Stomach (tissue), 9 donors: ENCODE measurements around the gene CYTH2. TPM values are rescaled to one million over a fixed set of nuclear protein-coding genes. Genes with fewer than 3 reads are reported as not detected.

Experiments used
- DNase-seq, 2 donors: peaks; one replicate each; pipeline versions ENCODE4 v3.0.0 to v3.0.0-alpha.2; 2013 to 2019
- H3K27ac ChIP-seq, 5 donors: fragments of 200-600 bp in 4 of 5; sonication (generic) in 4 of 5; one replicate each; pipeline ENCODE4 v1.5.1; 2013 to 2019; ENCODE audit warnings: mild to moderate bottlenecking in 1 of 5, moderate library complexity in 1 of 5
- H3K27me3 ChIP-seq, 3 donors: fragments of 200-600 bp; sonication (generic); one replicate each; pipeline ENCODE4 v1.5.1; 2017 to 2019; ENCODE audit warnings: mixed run types in 1 of 3
- H3K36me3 ChIP-seq, 4 donors: fragments of 200-600 bp; sonication (generic); 1 replicate in 3 of 4; 2 replicates in 1 of 4; pipeline ENCODE4 v1.5.1; 2016 to 2019
- H3K4me1 ChIP-seq, 4 donors: fragments of 200-600 bp; sonication (generic); one replicate each; pipeline ENCODE4 v1.5.1; 2016 to 2019
- H3K4me3 ChIP-seq, 4 donors: fragments of 200-600 bp; sonication (generic) in 3 of 4; one replicate each; pipeline ENCODE4 v1.5.1; 2016 to 2019; ENCODE audit warnings: mild to moderate bottlenecking in 1 of 4
- H3K9me3 ChIP-seq, 4 donors: fragments of 200-600 bp; sonication (generic); one replicate each; pipeline ENCODE4 v1.5.1; 2016 to 2019
- CTCF ChIP-seq, 7 experiments: fragments of 450-650 bp in 4 of 7; fragments of 200-600 bp in 3 of 7; sonication (generic) in 3 of 7; IDR thresholded peaks; one replicate each; pipeline ENCODE4 v1.5.1; 2016 to 2019; ENCODE audit warnings: antibody characterized with exemption in 7 of 7, control low read depth in 2 of 7, mild to moderate bottlenecking in 1 of 7
- EP300 ChIP-seq: sonication (generic); formaldehyde crosslinking; IDR thresholded peaks from one replicate; pipeline ENCODE4 v1.6.1; 2017; ENCODE audit warnings: antibody characterized with exemption
- POLR2A ChIP-seq, 4 donors: fragments of 450-650 bp; IDR thresholded peaks; one replicate each; pipeline ENCODE4 v1.6.1; 2016; ENCODE audit warnings: antibody characterized with exemption in 4 of 4, control low read depth in 2 of 4, mild to moderate bottlenecking in 1 of 4, moderate library complexity in 1 of 4
- POLR2AphosphoS5 ChIP-seq, 3 donors: sonication (generic); formaldehyde crosslinking; IDR thresholded peaks; one replicate each; pipeline ENCODE4 v1.6.1; 2016; ENCODE audit warnings: antibody characterized with exemption in 3 of 3
- WGBS, 5 donors: extraction: QIAGEN DNeasy Blood & Tissue Kit in 3 of 5; methylation state at CpG; one replicate each; pipeline versions ENCODE4 v1.1.5 to v1.1.7; 2013 to 2018; 5-methylcytosine and 5-hydroxymethylcytosine counted together
- intact Hi-C: fragments of 100-400 bp; cut with DNase I; formaldehyde crosslinking; loops from one replicate; pipeline ENCODE4 v1.15.1; 2023; ENCODE audit warnings: low total_unique reads
- polyA plus RNA-seq, 3 donors: library from polyadenylated mRNA; stranded (reverse); fragments of 200-250 nt; gene quantifications; one replicate each; pipeline ENCODE4 v1.2.3, GENCODE V29; 2013
- total RNA-seq, 5 donors: library from RNA; depleted of rRNA; stranded (reverse); fragments of >200 nt; gene quantifications; one replicate each; pipeline versions ENCODE4 v1.1.0 to v1.2.3, GENCODE V29; 2014 to 2016
- donor health status: healthy with polysubstance abuse.
- donor health status: Bipolar disorder and iron deficiency.
- donor health status: healthy.

CYTH2 gene
- total and polyA plus RNA-seq, 8 donors = 39.3 to 229 (median 69.4) TPM

- Histone ChIP-seq H3K4me1 (peaks cover 0 to 8% (median 0%) of the 10 kb centered on the region in 4 donors), H3K9me3 (no peaks in the 10 kb centered on the region), H3K4me3 (no peak overlapping the region), H3K27me3 (no peaks in the 10 kb centered on the region), H3K36me3 (no peaks in the 10 kb centered on the region), H3K27ac (no peak overlapping the region)
- WGBS, 5 donors = 87 to 100% (median 90%) methylated on average over 1 of the region's 1 CpG
- DNase-seq = no peak
- TF ChIP-seq POLR2A (IDR thresholded peaks at IDR 0.05) (no peak), EP300 (no peak), POLR2AphosphoS5 (IDR thresholded peaks at IDR 0.05) (no peak), CTCF (IDR thresholded peaks at IDR 0.05) (no peak)
- intact Hi-C loops = no loop called here
Measured at GRCh38 chr19:48428670-48429069, 40.5 kb upstream of the CYTH2 start.

DNA sequence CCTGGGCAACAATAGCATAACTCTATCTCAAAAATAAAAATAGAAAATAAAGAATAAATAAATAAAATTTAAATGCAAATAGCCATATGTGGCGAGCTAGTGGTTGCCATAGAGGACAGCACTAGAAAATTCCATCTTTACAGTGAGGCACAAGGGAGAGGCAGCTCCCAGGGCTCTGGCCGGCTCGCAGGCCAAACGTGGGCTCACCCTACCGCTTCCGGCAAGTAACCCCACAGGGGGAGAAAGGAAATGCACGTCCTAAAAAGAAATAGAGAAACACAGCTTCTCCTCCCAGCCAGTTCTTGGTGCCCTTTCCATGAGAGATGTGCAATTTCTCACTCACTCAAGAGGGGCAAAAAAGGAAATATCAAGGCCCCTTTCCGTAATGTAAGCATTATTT is 35.8 kb upstream of the CYTH2 start:
- Histone ChIP-seq H3K4me3 (no peak overlapping the region), H3K27ac (no peak overlapping the region), H3K36me3 (no peaks in the 10 kb centered on the region), H3K4me1 (no peaks in the 10 kb centered on the region), H3K27me3 (peaks cover 0 to 28% (median 0%) of the 10 kb centered on the region in 3 donors), H3K9me3 (no peaks in the 10 kb centered on the region)
- intact Hi-C loops = no loop called here
- DNase-seq = no peak
- TF ChIP-seq POLR2A (IDR thresholded peaks at IDR 0.05) = no peak
- WGBS, 5 donors = 66 to 76% (median 68%) methylated on average over 8 of the region's 8 CpGs

GRCh38 chr19:48436586-48436985 is 32.6 kb upstream of the CYTH2 start:
- peaks cover 0 to 59% (median 0%) of the 10 kb centered on the region in 3 donors for H3K27me3 ChIP-seq
- intact Hi-C loops = no loop called here
- 77 to 93% (median 89%) methylated on average over 5 of the region's 5 CpGs for WGBS, 5 donors

GRCh38 chr19:48441360-48442050 is 27.7 kb upstream of the CYTH2 start:
- Histone ChIP-seq H3K27me3 (peaks cover 0 to 79% (median 21%) of the 10 kb centered on the region in 3 donors), H3K4me1 (peaks cover 15 to 29% (median 27%) of the 10 kb centered on the region in 4 donors), H3K4me3 (no peak overlapping the region), H3K9me3 (no peaks in the 10 kb centered on the region), H3K36me3 (no peaks in the 10 kb centered on the region), H3K27ac (no peak overlapping the region)
- 94 to 97% (median 96%) methylated on average over 17 to 20 of the region's 20 CpGs for WGBS, 5 donors
- no peak for TF ChIP-seq POLR2AphosphoS5 (IDR thresholded peaks at IDR 0.05)
- no peak for TF ChIP-seq CTCF (IDR thresholded peaks at IDR 0.05)
- intact Hi-C loops = no loop called here
- DNase-seq = no peak

More at GRCh38 chr19:48436586-48436985, 32.6 kb upstream of the CYTH2 start:
- no peak for DNase-seq
- no peak overlapping the region for H3K4me3 ChIP-seq
- no peaks in the 10 kb centered on the region for H3K4me1 ChIP-seq
- no peak overlapping the region for H3K27ac ChIP-seq
- TF ChIP-seq EP300 = no peak
- TF ChIP-seq POLR2AphosphoS5 (IDR thresholded peaks at IDR 0.05) = no peak
- TF ChIP-seq POLR2A (IDR thresholded peaks at IDR 0.05) = no peak
- no peak for TF ChIP-seq CTCF (IDR thresholded peaks at IDR 0.05)
- no peaks in the 10 kb centered on the region for H3K9me3 ChIP-seq
- H3K36me3 ChIP-seq = no peaks in the 10 kb centered on the region
